GM12892 (cell line): ENCODE results near the gene MGAT5.

ENCODE experiments used
- POLR2A ChIP-seq: IDR thresholded peaks from 2 replicates; pipeline ENCODE4 v1.6.1; 2011; ENCODE audit warnings: low read depth, low read length, control low read depth
- TAF1 ChIP-seq: IDR thresholded peaks from 2 replicates; pipeline ENCODE4 v1.6.1; 2011; ENCODE audit warnings: low read depth, mild to moderate bottlenecking, control low read depth, low read length, borderline replicate concordance

- TF ChIP-seq POLR2A: no peak
- TF ChIP-seq TAF1: no peak
Observed at GRCh38 chr2:134225173-134225572, 28.7 kb upstream of the MGAT5 start.
